ENCODE data around the gene REPS1.

DNA sequence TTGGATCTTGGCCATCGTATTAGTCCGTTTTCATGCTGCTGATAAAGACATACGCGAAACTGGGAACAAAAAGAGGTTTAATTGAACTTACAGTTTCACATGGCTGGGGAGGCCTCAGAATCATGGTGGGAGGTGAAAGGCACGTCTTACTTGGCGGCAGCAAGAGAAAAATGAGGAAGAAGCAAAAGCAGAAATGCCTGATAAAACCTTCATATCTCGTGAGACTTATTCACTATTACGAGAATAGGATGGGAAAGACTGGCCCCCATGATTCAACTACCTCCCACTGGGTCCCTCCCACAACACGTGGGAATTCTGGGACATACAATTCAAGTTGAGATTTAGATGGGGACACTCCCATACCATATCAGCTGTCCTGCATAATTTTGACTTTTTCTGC lies 20.1 kb upstream of the REPS1 start:
- TF ChIP-seq, protein P1, sequence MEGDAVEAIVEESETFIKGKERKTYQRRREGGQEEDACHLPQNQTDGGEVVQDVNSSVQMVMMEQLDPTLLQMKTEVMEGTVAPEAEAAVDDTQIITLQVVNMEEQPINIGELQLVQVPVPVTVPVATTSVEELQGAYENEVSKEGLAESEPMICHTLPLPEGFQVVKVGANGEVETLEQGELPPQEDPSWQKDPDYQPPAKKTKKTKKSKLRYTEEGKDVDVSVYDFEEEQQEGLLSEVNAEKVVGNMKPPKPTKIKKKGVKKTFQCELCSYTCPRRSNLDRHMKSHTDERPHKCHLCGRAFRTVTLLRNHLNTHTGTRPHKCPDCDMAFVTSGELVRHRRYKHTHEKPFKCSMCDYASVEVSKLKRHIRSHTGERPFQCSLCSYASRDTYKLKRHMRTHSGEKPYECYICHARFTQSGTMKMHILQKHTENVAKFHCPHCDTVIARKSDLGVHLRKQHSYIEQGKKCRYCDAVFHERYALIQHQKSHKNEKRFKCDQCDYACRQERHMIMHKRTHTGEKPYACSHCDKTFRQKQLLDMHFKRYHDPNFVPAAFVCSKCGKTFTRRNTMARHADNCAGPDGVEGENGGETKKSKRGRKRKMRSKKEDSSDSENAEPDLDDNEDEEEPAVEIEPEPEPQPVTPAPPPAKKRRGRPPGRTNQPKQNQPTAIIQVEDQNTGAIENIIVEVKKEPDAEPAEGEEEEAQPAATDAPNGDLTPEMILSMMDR (IDR thresholded peaks at IDR 0.05 in 8 of 11, conservative IDR thresholded peaks at IDR 0.05 in 3 of 11) = no peak
- TF ChIP-seq POLR2A (IDR thresholded peaks at IDR 0.05) = no peak

Measured in spleen (tissue), 7 donors.